ENCODE results near the gene VPS4A.

Gene VPS4A

DNA sequence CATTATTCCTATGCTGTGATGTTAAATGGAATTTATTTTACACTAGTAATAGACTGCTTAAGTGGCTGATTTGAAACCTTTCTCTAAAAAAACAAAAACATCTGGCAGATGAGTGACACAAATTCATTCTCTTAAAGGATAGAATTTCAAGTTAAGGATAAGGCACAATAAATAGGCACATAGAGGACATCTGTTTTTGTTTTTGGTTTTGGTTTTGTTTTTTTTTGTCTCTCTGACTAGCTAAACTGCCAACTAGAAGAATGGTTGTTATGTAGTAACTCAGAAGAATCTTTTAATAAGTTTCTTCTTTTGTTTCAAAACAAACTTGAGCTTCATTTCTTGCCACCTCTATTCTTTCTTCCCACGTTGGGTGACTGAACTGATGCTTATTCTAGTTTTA is 5.1 kb upstream of the VPS4A start:
- no peak overlapping the region for H3K4me3 ChIP-seq (ENCODE audit: control insufficient read depth, low read depth, low read length)
- DNase-seq (ENCODE audit: low read depth) = no peak

DNA sequence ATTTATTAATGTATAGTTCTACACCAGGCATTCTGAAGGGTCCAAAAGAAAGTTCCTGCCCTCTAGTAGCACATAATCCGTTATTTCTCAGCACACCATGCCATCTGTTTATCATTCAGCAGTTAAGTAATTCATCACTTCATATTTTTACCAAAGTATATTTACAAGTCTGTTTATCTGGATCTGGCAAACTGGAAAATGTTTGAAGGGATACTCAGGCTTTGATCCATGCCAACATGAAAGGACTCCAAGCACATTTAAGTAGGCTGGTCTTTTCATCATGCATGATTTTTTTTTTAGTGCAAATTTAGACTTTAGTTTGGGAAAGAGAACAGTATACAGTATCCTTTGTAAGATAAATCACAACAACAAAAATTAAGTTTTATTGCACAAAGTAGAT is 4.1 kb upstream of the VPS4A start:
- TF ChIP-seq, protein P1, sequence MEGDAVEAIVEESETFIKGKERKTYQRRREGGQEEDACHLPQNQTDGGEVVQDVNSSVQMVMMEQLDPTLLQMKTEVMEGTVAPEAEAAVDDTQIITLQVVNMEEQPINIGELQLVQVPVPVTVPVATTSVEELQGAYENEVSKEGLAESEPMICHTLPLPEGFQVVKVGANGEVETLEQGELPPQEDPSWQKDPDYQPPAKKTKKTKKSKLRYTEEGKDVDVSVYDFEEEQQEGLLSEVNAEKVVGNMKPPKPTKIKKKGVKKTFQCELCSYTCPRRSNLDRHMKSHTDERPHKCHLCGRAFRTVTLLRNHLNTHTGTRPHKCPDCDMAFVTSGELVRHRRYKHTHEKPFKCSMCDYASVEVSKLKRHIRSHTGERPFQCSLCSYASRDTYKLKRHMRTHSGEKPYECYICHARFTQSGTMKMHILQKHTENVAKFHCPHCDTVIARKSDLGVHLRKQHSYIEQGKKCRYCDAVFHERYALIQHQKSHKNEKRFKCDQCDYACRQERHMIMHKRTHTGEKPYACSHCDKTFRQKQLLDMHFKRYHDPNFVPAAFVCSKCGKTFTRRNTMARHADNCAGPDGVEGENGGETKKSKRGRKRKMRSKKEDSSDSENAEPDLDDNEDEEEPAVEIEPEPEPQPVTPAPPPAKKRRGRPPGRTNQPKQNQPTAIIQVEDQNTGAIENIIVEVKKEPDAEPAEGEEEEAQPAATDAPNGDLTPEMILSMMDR (IDR thresholded peaks at IDR 0.05; ENCODE audit: control insufficient read depth, insufficient read depth, low read depth, low read length, missing control alignments) = no peak
- no peak overlapping the region for H3K4me3 ChIP-seq (ENCODE audit: control insufficient read depth, low read depth, low read length)
- no peak for DNase-seq (ENCODE audit: low read depth)

More for the DNA sequence above, 5.1 kb upstream of the VPS4A start:
- TF ChIP-seq, protein P1 (IDR thresholded peaks at IDR 0.05; ENCODE audit: control insufficient read depth, insufficient read depth, low read depth, low read length, missing control alignments) = no peak

DNA sequence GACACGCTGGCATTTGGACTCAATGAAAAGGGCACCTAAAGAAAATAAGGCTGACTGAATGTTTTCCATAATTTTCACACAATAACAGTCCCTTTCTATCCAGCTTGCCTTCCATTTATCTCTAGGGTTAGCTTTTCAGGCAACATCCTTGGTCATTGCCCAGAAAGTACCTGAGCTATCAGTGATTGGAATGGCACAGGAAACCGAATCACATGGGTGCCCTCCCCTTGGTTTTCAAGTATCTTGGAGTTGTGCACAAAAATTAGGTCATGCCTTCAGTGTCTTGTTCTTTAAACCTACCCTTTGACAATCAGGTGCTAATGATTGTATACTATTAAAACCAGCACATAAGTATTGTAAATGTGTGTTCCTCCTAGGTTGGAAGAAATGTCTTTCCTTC is 3.3 kb upstream of the VPS4A start:
- TF ChIP-seq, protein P1 (IDR thresholded peaks at IDR 0.05; ENCODE audit: control insufficient read depth, insufficient read depth, low read depth, low read length, missing control alignments) = no peak

DNA sequence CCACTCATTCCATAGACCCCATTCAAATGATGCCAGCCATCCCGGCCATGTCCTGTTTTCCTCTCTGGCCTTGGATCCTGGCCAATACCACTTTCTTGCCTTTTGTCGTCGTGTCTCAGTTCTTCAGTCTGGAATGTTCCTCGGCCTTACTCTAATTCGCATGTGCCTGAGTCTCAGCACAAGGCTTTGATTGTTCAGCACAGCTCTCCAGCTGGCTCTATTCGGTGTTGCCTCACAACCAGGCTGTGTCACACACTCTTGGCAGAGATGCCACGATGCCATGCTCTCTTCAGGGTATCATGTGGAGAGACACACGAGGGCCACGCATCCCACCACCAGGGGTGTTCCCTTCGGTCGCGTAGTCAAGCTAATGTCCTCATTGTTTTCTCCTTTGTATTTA is 1.8 kb upstream of the VPS4A start:
- DNase-seq (ENCODE audit: low read depth) = no peak
- no peak overlapping the region for H3K4me3 ChIP-seq (ENCODE audit: control insufficient read depth, low read depth, low read length)
- TF ChIP-seq, protein P1 (IDR thresholded peaks at IDR 0.05; ENCODE audit: control insufficient read depth, insufficient read depth, low read depth, low read length, missing control alignments) = no peak

More for the DNA sequence above, 3.3 kb upstream of the VPS4A start:
- H3K4me3 ChIP-seq (ENCODE audit: control insufficient read depth, low read depth, low read length) = no peak overlapping the region
- no peak for DNase-seq (ENCODE audit: low read depth)

DNA sequence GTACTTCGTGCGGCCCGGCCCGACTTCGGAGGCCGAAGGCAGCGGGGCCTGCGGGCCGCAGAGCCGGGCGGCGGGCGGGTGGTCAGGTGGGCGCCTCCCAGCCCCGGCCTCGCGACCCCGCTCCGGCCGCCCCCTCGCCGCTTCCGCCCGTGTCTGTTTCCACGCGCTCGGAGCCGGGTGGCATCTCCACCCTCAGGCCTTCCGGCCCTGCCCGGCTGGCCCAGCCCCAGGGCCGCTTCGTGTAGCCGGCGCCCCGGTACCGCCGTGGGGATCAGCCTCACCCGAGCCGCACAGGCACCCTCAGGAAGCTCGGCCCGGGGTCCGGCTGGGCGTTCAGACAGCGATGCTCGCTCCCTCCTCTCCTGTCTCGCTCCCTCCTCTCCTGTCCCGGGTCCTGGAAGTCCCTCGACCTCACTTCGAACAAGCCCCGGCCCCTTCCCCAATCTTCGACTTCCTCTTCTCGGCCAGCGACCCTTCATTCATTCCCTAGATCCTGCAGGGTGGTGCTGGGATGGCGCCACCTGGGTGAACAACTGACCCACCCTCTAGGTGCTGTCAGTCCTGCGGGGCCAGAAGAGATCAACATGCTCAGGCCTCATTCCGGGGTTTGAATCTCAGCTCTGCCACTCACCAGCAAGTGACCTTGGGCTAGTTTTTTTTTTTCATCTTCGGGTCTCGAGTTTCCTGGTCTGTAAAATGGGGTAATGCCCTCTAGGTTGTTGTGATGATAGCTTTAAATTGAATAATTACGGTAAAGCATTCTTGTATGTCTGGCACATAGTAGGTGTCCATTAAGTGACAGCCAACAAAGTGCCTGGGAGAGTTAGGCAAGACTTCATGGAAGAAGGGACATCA is 610 bp downstream of the VPS4A start:
- DNase-seq (ENCODE audit: low read depth) = no peak

DNA sequence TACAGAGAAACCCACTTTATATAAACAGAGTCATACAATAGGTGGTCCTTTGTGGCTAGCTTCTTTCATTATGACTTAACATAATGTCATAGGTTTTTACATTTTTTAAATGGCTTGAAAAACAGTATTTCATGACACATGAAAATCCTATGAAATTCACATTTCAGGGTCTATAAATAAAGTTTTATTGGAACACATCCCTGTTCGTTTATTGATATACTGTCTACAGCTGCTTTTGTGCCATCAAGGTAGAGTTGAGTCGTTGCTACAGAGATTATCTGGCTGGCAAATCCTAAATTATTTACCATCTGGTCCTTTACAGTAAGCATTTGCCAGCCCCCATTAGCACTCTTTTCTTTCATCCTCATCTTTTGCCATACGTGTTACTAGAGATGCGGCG is 2.3 kb downstream of the VPS4A start:
- DNase-seq (ENCODE audit: low read depth) = no peak
- TF ChIP-seq, protein P1 (IDR thresholded peaks at IDR 0.05; ENCODE audit: control insufficient read depth, insufficient read depth, low read depth, low read length, missing control alignments) = no peak
- no peak overlapping the region for H3K4me3 ChIP-seq (ENCODE audit: control insufficient read depth, low read depth, low read length)

More for the DNA sequence above, 610 bp downstream of the VPS4A start:
- TF ChIP-seq, protein P1 (IDR thresholded peaks at IDR 0.05; ENCODE audit: control insufficient read depth, insufficient read depth, low read depth, low read length, missing control alignments) = peak; percentile 16
- H3K4me3 ChIP-seq (ENCODE audit: control insufficient read depth, low read depth, low read length) = peak overlapping the region; percentile 96
